GM21390 (cell line): ENCODE data around the gene ANKZF1.

Source experiments
- ATAC-seq: cut with Tn5 transposase; IDR thresholded peaks from one replicate; pipeline ENCODE4 v1.9.1; 2021; ENCODE audit not compliant: unreplicated experiment

Gene ANKZF1

DNA sequence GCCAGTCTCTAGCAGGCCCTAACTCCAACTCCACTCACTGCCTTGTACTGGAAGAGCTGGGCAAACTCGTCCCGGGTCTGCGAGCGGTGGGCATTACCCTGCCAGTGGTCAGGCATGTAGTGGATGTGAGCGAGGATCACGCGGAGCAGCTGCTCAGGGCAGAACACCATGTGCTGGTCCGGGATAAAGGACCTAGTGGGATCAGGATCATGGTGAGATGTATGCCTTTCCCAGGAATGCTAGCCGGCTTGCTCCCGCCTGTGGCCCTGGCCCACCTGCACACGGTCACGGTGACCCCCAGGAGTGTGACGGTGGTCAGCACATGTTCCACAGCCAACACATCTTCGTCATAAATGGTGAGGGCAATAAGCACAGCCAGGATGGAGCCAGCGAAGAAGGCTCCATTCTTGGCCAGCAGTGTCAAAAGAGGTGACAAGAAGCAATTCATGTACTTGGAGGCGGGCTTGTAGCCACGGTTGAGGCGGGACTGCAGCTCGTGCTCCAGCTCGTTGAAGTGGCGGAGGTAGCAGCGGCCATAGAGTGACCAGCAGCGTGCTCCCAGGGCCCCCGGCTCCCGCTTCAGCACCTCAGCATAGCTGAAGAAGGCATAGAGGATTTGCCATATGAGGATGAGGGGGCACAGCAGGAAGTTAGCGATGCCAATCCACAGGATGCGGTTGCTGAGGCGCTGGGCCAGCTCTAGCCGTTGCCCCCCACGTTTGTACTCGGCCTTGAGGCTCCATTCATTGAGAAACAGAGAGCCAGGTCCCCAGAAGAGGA is 5.6 kb upstream of the ANKZF1 start:
- ATAC-seq, result no peak

DNA sequence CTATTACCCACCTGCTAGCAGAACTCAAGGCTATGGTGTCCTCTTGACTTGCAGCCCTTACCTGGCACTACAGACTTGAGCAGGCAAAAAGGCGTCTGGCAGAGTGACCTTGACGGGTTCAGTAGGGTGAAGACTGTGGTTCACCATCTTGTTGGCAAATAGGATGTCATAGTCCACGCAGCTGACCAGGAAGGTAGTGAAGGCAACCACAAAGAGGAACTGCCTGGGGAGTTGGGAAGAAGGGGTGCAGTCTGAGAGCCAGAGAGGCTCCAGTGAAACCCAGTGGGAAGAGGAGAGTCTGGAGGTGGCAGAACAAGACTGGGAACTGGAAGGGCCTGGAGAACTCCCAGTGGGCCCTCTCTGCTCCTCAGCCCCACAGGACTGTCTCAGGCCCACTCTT is 4.3 kb upstream of the ANKZF1 start:
- no peak for ATAC-seq

GRCh38 chr2:219228041-219228910 is 1.3 kb upstream of the ANKZF1 start:
- no peak for ATAC-seq

- no peak for ATAC-seq
These were observed 698 bp upstream of the ANKZF1 start for GRCh38 chr2:219228911-219229304.

DNA sequence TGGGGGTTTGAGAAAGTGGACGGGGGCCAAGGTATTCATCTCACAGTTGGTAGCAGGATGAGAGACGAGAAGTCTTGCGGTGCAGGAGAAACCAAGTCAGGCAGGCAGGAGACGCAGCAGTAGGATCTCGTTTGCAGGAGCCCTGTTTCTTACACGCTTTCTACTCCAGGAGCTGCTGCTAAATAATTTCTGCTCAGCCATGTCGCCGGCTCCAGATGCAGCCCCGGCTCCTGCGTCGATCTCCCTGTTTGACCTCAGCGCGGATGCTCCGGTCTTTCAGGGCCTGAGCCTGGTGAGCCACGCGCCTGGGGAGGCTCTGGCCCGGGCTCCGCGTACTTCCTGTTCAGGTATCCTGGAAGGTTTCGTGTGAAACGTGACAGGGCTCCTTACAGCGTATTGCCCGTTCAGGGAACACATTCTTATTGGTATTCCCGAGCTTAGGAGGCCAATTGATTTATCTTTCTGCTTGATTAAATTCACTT is 494 bp downstream of the ANKZF1 start:
- no peak for ATAC-seq

DNA sequence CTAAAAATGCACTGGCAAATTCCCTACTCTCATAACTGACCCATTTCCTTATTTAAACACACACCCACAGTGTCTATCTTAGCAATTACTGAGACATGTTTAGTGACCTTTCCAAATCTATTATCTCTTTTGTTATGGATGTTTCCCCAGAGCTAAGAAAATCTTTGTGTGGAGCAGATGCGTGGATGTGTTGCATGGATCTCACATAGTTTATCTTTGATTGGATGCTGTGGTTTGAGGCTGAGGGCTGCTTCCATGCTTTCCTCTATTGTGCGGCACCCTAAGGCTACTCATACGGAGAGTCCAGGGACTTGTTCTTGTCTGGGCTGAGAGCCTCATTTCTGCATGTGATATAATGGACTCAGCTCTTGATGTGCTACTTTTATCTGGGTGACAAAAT is 4.7 kb downstream of the ANKZF1 start:
- no peak for ATAC-seq

DNA sequence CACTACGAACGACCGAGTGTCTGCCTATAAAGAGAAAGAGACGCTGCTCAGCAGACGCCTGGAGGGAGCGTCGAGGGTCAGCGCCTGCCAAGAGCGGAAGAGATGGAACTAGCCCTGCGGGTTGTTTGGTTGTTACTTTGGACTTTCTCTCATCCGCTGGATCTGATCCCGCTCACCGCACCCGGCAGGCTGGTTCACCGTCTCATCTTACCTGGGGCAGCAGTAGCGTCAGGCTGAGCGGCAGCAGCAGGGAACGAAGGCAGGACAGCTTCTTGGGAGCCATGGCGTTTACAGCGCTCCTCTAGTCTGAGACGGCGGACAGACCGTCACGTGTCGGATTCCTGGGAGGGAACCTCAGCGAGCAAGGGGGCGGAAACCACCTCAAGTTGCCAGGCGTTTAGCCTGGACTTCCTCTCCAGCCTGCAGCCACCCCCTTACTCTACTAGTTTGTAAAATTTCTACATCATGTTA is 13.7 kb downstream of the ANKZF1 start:
- no peak for ATAC-seq

DNA sequence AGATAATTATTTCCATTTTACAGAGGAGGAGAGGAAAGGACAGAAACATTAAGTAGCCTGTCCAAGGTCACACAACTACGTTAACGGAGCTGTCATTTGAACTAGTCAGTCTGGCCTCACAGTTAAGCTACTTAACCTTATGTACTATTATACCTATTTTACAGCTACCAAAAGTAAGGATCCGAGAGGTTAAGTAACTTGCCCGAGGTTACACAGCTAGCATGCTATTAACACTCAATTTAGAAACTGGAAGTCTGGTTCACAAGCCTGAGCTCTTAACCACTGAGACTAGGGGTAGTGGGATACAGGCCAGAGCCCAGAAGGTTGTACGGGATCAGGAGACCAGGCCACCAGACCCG is 15.2 kb downstream of the ANKZF1 start:
- ATAC-seq, result no peak

- peak; percentile 69 for ATAC-seq
These were observed 15.7 kb downstream of the ANKZF1 start, which contains the start of the genes GLB1L and STK16 for GRCh38 chr2:219245148-219245898. TSS of gene GLB1L (minus strand) at chr2:219245444. CDS start at chr2:219243573, 1,871 bp downstream. TSS of gene STK16 (plus strand) at chr2:219245479. CDS start at chr2:219246000, 521 bp downstream.

- no peak for ATAC-seq
These were observed 16.3 kb downstream of the ANKZF1 start for GRCh38 chr2:219245899-219246230.

DNA sequence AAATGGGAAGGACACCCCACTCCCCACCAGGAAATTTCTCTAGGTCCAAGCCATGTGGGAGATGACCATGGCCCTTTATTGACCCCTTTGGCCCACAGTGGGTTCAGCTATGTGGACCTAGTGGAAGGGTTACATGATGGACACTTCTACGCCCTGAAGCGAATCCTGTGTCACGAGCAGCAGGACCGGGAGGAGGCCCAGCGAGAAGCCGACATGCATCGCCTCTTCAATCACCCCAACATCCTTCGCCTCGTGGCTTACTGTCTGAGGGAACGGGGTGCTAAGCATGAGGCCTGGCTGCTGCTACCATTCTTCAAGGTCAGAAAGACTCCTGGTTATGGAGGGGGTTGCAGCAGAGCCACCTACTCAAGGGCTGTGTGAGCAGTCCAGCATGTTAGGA is 17.0 kb downstream of the ANKZF1 start:
- ATAC-seq, result no peak

GRCh38 chr2:219247678-219248642 is 18.4 kb downstream of the ANKZF1 start:
- ATAC-seq, result no peak

DNA sequence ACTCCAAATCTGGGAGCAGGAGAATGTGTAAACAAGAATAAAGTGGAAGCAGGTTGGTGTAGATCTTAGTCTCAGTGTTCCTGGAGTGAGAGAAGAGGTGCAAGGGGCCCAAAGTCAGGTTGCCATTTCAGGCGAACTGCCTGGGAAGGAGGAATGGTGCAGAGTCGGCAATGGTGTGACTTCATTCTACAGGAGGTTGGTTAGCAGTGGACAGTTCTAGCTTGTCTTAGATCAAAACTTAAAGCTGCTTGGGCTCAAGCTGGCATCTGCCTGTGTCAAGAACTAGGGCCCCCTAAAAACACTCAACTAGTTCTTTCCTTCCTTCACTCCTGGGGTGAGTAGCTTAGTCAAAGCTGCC is 19.2 kb downstream of the ANKZF1 start:
- ATAC-seq, result no peak

DNA sequence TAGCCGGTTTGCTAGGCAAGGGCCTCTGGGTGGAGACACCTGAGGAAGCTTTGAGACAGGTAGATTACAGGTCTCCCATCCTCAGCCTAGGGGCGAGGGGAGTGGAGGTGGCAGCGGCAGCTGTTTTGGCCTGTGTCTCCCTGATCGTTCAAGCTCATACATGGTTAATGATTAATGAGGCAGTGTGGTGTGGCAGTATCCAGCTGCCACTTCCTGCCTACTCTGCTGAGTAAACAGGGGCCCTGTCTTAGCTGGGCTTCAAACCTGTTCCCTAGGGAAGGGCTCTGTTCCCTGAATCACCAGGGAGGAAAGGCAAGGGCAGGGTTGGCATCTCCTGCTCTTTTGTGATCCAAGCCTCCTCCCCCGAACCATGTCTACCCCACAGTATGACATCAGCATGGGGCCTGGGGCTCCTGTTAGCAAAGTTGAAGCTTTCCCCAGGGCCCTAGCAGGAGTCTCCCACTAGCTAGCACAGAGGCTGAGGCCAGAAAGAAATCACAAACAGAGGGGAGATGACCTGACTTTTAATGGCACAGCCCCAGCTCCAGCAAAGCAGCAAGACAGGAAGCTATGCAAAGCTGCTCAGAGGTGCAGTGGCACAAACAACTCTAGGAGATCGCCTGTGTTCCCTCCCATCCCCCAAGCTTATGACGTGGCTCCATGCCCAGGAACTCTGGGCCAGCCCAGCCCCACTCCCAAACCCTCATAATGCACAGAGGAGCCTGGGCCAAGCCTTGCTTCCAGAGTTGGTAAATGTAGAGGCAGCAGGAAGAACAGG is 19.8 kb downstream of the ANKZF1 start:
- ATAC-seq, result peak; percentile 41

GRCh38 chr2:219250049-219250781 is 20.6 kb downstream of the ANKZF1 start:
- ATAC-seq, result no peak

DNA sequence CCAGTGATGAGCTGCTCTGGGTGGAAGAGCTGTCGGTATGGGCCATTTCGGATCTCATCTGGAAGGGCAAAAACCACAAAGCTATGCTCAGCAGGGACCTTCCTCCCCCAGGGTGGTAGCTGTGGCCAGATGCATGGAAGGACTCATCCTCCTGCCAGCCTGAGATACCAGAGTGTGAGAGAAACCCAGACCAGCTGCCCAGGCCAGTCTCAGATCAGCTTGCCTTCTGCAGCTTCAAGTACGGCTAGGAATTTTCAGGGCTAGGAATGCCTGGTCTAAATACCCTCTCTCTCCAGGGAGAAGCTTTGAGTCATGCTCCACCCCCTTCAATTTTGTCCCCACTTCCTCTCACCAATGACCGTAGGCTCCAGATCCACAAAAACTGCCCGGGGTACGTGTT is 22.1 kb downstream of the ANKZF1 start:
- ATAC-seq, result no peak

GRCh38 chr2:219252084-219252483 is 22.5 kb downstream of the ANKZF1 start:
- no peak for ATAC-seq

- ATAC-seq, result no peak
These were observed 22.9 kb downstream of the ANKZF1 start for GRCh38 chr2:219252570-219252899.
